ENCODE measurements around the gene INTS12. TPM values are rescaled to one million over a fixed set of nuclear protein-coding genes. Genes with fewer than 3 reads are reported as not detected.

Gene INTS12
- total RNA-seq, 4 donors from 2014 or later = 5.9 to 58.2 (median 19.8) TPM

DNA sequence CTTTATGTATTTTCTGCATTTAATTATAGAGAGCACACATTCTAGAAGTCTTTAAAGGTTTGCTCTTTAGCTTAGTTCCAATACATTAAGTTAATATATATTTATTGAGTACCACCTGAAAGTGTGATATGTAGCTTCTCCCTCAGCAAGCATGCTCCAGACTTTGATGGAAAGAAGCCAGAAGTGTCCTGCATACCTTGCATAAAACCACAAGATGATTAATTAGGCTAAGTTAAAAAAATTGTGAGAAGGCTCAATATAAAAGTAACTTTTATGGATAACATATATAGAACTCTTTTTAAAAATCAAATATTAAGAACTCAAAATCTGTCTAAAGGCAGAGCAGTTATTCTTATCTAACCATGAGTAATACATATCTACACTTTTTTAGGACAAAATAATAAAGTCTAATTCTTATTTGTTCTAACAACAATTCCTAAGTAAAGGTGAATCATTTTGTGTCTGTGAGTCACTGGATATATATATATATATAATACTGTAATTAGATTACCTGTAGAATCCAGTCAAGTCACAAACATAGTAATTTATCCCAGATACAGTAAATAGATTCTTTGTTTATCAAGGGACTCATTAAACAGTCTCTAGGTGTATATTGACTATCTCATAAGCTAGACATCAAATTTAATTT lies 51.2 kb downstream of the INTS12 start:
- H3K36me3 ChIP-seq = no peaks in the 10 kb centered on the region
- intact Hi-C loops (cut with DNase I; ENCODE audit: low total_unique reads) = no loop called here
- no peak for TF ChIP-seq POLR2A (IDR thresholded peaks at IDR 0.05)
- TF ChIP-seq, protein P1, sequence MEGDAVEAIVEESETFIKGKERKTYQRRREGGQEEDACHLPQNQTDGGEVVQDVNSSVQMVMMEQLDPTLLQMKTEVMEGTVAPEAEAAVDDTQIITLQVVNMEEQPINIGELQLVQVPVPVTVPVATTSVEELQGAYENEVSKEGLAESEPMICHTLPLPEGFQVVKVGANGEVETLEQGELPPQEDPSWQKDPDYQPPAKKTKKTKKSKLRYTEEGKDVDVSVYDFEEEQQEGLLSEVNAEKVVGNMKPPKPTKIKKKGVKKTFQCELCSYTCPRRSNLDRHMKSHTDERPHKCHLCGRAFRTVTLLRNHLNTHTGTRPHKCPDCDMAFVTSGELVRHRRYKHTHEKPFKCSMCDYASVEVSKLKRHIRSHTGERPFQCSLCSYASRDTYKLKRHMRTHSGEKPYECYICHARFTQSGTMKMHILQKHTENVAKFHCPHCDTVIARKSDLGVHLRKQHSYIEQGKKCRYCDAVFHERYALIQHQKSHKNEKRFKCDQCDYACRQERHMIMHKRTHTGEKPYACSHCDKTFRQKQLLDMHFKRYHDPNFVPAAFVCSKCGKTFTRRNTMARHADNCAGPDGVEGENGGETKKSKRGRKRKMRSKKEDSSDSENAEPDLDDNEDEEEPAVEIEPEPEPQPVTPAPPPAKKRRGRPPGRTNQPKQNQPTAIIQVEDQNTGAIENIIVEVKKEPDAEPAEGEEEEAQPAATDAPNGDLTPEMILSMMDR (IDR thresholded peaks at IDR 0.05) = no peak
- no peaks in the 10 kb centered on the region for H3K9me3 ChIP-seq
- H3K4me3 ChIP-seq = no peak overlapping the region
- H3K4me1 ChIP-seq = no peaks in the 10 kb centered on the region
- no peak for DNase-seq
- no peaks in the 10 kb centered on the region for H3K27me3 ChIP-seq
- H3K27ac ChIP-seq = no peak overlapping the region

DNA sequence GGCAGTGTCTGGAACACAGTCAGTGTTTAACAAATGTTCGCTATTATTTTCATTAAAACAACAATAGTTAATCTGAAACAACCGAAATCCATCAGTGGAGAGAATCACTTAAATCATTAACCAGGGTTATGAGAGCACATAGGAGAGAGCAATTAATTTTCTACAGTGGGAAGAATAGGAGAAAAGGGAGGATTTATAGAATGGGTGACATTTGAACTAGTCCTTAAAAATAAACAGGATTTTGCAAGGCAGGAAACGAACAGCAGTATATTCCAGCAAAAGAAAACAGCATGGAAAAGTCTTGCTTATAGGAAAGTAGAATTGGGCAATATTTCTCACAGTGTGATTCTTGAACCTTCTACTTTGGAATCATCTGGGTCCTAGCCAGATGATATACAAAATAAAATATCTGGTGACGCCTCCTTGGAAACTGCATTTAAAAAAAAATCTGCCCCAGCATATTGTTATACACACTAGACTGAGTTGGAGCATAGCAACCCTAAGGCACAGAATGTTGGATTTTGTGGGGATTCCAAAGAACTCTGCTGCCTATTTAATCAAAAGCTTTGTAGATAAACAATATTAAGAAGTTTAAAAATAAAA lies 56.1 kb downstream of the INTS12 start:
- no peaks in the 10 kb centered on the region for H3K9me3 ChIP-seq
- H3K4me3 ChIP-seq = no peak overlapping the region
- H3K27me3 ChIP-seq = no peaks in the 10 kb centered on the region
- H3K4me1 ChIP-seq = no peaks in the 10 kb centered on the region
- intact Hi-C loops (cut with DNase I; ENCODE audit: low total_unique reads) = no loop called here
- no peaks in the 10 kb centered on the region for H3K36me3 ChIP-seq
- H3K27ac ChIP-seq = no peak overlapping the region
- TF ChIP-seq, protein P1 (IDR thresholded peaks at IDR 0.05) = no peak
- TF ChIP-seq POLR2A (IDR thresholded peaks at IDR 0.05) = no peak
- DNase-seq = no peak

DNA sequence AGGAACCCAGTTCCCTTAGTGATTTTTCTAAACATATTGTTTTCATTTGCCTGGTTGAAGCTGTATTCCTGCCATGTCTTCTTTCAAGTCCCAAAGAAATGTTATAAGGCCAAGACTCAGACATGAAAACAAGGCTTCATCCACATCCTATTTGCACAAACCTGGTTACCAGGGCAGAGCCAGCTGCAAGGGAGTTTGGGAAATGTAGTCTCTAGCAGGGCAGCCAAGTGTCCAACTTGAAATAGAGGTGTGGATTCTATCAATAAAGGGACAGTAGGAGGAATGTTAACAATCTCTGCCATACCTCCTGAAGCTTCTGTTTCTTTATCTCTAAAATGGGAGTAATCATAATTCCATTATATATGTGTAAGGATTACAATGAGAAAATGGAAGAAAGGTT lies 56.6 kb downstream of the INTS12 start:
- no peak overlapping the region for H3K27ac ChIP-seq
- no peaks in the 10 kb centered on the region for H3K27me3 ChIP-seq
- TF ChIP-seq, protein P1 (IDR thresholded peaks at IDR 0.05) = no peak
- no peak for TF ChIP-seq POLR2A (IDR thresholded peaks at IDR 0.05)
- H3K36me3 ChIP-seq = no peaks in the 10 kb centered on the region
- no peak overlapping the region for H3K4me3 ChIP-seq
- DNase-seq = no peak
- H3K4me1 ChIP-seq = no peaks in the 10 kb centered on the region
- H3K9me3 ChIP-seq = no peaks in the 10 kb centered on the region
- intact Hi-C loops (cut with DNase I; ENCODE audit: low total_unique reads) = no loop called here

DNA sequence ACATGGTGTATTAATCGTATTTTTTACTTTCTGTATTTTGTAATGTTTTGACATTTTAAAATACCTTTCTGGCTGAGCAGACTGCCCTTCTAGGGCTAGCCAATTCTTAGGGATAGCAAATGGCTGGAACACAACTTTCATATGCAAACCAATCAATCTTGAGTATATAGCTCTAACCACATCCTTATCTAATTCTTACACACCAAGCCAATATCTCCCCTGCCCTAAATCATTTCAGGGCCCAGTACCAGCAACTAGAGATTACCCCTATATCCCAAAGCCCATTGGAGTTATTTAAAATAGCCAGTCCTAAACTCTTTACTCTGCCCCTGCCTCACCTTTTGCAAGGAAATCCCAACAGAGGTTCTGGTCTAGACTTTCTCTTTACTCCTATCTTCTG lies 58.3 kb downstream of the INTS12 start:
- no peaks in the 10 kb centered on the region for H3K36me3 ChIP-seq
- intact Hi-C loops (cut with DNase I; ENCODE audit: low total_unique reads) = no loop called here
- H3K27me3 ChIP-seq = no peaks in the 10 kb centered on the region
- TF ChIP-seq POLR2A (IDR thresholded peaks at IDR 0.05) = no peak
- TF ChIP-seq, protein P1 (IDR thresholded peaks at IDR 0.05) = no peak
- no peak overlapping the region for H3K4me3 ChIP-seq
- no peak overlapping the region for H3K27ac ChIP-seq
- DNase-seq = no peak
- H3K4me1 ChIP-seq = no peaks in the 10 kb centered on the region
- H3K9me3 ChIP-seq = no peaks in the 10 kb centered on the region

DNA sequence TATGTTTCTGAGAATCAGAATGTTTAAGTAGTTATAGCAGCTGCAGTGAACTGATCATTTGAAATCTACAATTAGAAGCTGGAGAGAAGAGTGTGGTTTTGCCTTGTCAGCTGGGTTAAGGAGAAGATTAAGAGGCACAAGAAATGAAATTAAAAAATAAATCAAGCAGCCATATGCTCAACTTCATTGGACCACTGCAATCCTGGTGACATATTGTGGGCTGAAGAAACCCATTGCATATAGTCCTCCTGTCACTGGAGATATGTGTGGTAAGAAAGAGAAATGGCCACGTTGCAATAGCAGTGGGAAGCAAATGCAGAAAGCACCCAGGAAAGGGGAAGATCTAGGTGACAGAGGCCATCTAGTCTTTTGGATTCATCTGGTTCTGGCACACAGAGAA lies 63.0 kb downstream of the INTS12 start:
- no peaks in the 10 kb centered on the region for H3K9me3 ChIP-seq
- H3K27ac ChIP-seq = no peak overlapping the region
- DNase-seq = no peak
- TF ChIP-seq, protein P1 (IDR thresholded peaks at IDR 0.05) = no peak
- TF ChIP-seq POLR2A (IDR thresholded peaks at IDR 0.05) = no peak
- no peak overlapping the region for H3K4me3 ChIP-seq
- no peaks in the 10 kb centered on the region for H3K36me3 ChIP-seq
- no peaks in the 10 kb centered on the region for H3K27me3 ChIP-seq
- no peaks in the 10 kb centered on the region for H3K4me1 ChIP-seq
- intact Hi-C loops (cut with DNase I; ENCODE audit: low total_unique reads) = no loop called here

All from uterus (tissue), 4 donors.